HCT116 (cell line): ENCODE results near the gene IQGAP3. TPM values are rescaled to one million over a fixed set of nuclear protein-coding genes. Genes with fewer than 3 reads are reported as not detected.

Experiments
- ATAC-seq: fragments of 200-7000 bp; cut with Tn5 transposase; 2 replicates; pipeline ENCODE4 v1.9.1; 2020; ENCODE audit warnings: mild to moderate bottlenecking, moderate library complexity
- BruUV-seq: library from RNA; stranded (reverse); fragments of 400-500 nt; replicated peaks from 2 replicates; lab custom pipeline; 2021; lab: Mats Ljungman, UMichigan
- CTCF ChIA-PET: fragments of 300-600 bp; sonication (Branson Sonifier 250); formaldehyde crosslinking; loops from one replicate; lab custom pipeline; 2021; ENCODE audit warnings: antibody characterized with exemption; lab: Charles Lee
- POLR2A ChIA-PET: fragments of 300-600, 350-600 bp; sonication (Branson Sonifier 250); formaldehyde crosslinking; loops from one replicate; lab custom pipeline; 2021; ENCODE audit warnings: antibody characterized with exemption; lab: Charles Lee
- RAD21 ChIA-PET, 2 experiments: fragments of 300-600 bp; sonication (Branson Sonifier 250); formaldehyde crosslinking; loops; one replicate each; lab custom pipeline; 2023; ENCODE audit warnings: low total read pairs in 2 of 2; ENCODE audit not compliant: uncharacterized antibody in 2 of 2, unreplicated experiment in 2 of 2, low non-redundant PET in 1 of 2; lab: Charles Lee
- DNase-seq: peaks from one replicate; pipeline ENCODE4 v3.0.0-alpha.2; 2010; ENCODE audit warnings: low read depth, low spot score
- H2AFZ ChIP-seq: fragments of 200-600 bp; shearing (Covaris generic), sonication (generic); 2 replicates; pipeline ENCODE4 v1.6.1; 2017; ENCODE audit warnings: low read depth, mixed run types, mixed read lengths, antibody characterized with exemption, low read length; ENCODE audit not compliant: poor library complexity, severe bottlenecking
- H3K27ac ChIP-seq: 2 replicates; pipeline ENCODE4 v1.5.1; 2012; ENCODE audit warnings: low read depth, low read length
- H3K27me3 ChIP-seq: fragments of 200-600 bp; sonication (generic); 2 replicates; pipeline ENCODE4 v1.6.1; 2016; ENCODE audit warnings: mixed run types, low read length, mixed read lengths; ENCODE audit not compliant: insufficient read depth
- H3K36me3 ChIP-seq, 2 experiments: fragments of 200-500 bp in 1 of 2; fragments of 200-600 bp in 1 of 2; sonication (Bioruptor generic) in 1 of 2; sonication (generic) in 1 of 2; 2 replicates each; pipeline versions ENCODE4 v1.5.1 to v1.6.1; 2014 to 2016; ENCODE audit warnings: low read length in 2 of 2, inconsistent platforms in 1 of 2, mixed read lengths in 1 of 2, mixed run types in 1 of 2; ENCODE audit not compliant: insufficient read depth in 2 of 2, control insufficient read depth in 1 of 2
- H3K4me1 ChIP-seq, 2 experiments: fragments of 200-600 bp in 1 of 2; sonication (generic) in 1 of 2; 2 replicates each; pipeline versions ENCODE4 v1.5.1 to v1.6.1; 2012 to 2017; ENCODE audit warnings: low read length in 2 of 2, inconsistent platforms in 1 of 2, mild to moderate bottlenecking in 1 of 2, mixed read lengths in 1 of 2, mixed run types in 1 of 2, moderate library complexity in 1 of 2; ENCODE audit not compliant: insufficient read depth in 2 of 2, control insufficient read depth in 1 of 2
- H3K4me2 ChIP-seq: fragments of 200-600 bp; sonication (generic); 2 replicates; pipeline ENCODE4 v1.6.1; 2017; ENCODE audit warnings: mixed run types, low read length, mixed read lengths
- H3K4me3 ChIP-seq, 2 experiments: fragments of 200-600 bp in 1 of 2; sonication (generic) in 1 of 2; replicated peaks in 1 of 2; 2 replicates each; pipeline ENCODE4 v1.5.1; 2011 to 2016; ENCODE audit warnings: low read length in 2 of 2, control low read depth in 1 of 2, low read depth in 1 of 2, mild to moderate bottlenecking in 1 of 2, mixed read lengths in 1 of 2, mixed run types in 1 of 2
- H3K79me2 ChIP-seq: fragments of 200-600 bp; sonication (generic); 2 replicates; pipeline ENCODE4 v1.6.1; 2017; ENCODE audit warnings: mild to moderate bottlenecking, mixed run types, low read length, moderate library complexity, mixed read lengths; ENCODE audit not compliant: insufficient read depth
- H3K9ac ChIP-seq: fragments of 200-600 bp; sonication (generic); 2 replicates; pipeline ENCODE4 v1.6.1; 2016; ENCODE audit warnings: low read length, mixed read lengths
- H3K9me2 ChIP-seq: fragments of 200-600 bp; sonication (generic), shearing (Covaris generic); 2 replicates; pipeline ENCODE4 v1.6.1; 2017; ENCODE audit warnings: mixed run types, mild to moderate bottlenecking, moderate library complexity; ENCODE audit not compliant: insufficient read depth
- H3K9me3 ChIP-seq, 2 experiments: fragments of 200-500 bp in 1 of 2; fragments of 200-600 bp in 1 of 2; sonication (Bioruptor generic) in 1 of 2; sonication (generic) in 1 of 2; 2 replicates each; pipeline ENCODE4 v1.6.1; 2014 to 2017; ENCODE audit warnings: low read length in 2 of 2, mixed read lengths in 2 of 2, inconsistent platforms in 1 of 2, low read depth in 1 of 2, mild to moderate bottlenecking in 1 of 2, mixed run types in 1 of 2, moderate library complexity in 1 of 2; ENCODE audit not compliant: control insufficient read depth in 1 of 2, insufficient read depth in 1 of 2
- H4K20me1 ChIP-seq: fragments of 200-600 bp; sonication (generic), shearing (Covaris generic); 2 replicates; pipeline ENCODE4 v1.6.1; 2017; ENCODE audit warnings: mixed run types, mild to moderate bottlenecking, moderate library complexity; ENCODE audit not compliant: insufficient read depth
- ATF3 ChIP-seq: IDR thresholded peaks from 2 replicates; pipeline ENCODE4 v1.6.1; 2012
- CBX3 ChIP-seq: IDR thresholded peaks from 2 replicates; pipeline ENCODE4 v1.6.1; 2012; ENCODE audit warnings: low read depth
- EGR1 ChIP-seq: IDR thresholded peaks from 2 replicates; pipeline ENCODE4 v1.6.1; 2012; ENCODE audit warnings: low read depth
- ELF1 ChIP-seq: IDR thresholded peaks from 2 replicates; pipeline ENCODE4 v1.6.1; 2012; ENCODE audit warnings: low read depth, borderline replicate concordance
- EZH2phosphoT487 ChIP-seq: fragments of 200-600 bp; IDR thresholded peaks from 2 replicates; pipeline ENCODE4 v1.6.1; 2018; ENCODE audit warnings: antibody characterized with exemption, borderline replicate concordance
- FOSL1 ChIP-seq: IDR thresholded peaks from 2 replicates; pipeline ENCODE4 v1.6.1; 2012; ENCODE audit warnings: low read depth
- JUND ChIP-seq: IDR thresholded peaks from 2 replicates; pipeline ENCODE4 v1.6.1; 2012
- MAX ChIP-seq: IDR thresholded peaks from 2 replicates; pipeline ENCODE4 v1.6.1; 2012
- POLR2A ChIP-seq: IDR thresholded peaks from 2 replicates; pipeline ENCODE4 v1.7.0; 2011; ENCODE audit warnings: borderline replicate concordance; ENCODE audit not compliant: insufficient read depth, insufficient read length; ENCODE audit errors: extremely low read depth
- POLR2AphosphoS5 ChIP-seq: IDR thresholded peaks from 2 replicates; pipeline ENCODE4 v1.6.1; 2011; ENCODE audit warnings: mild to moderate bottlenecking, low read depth, low read length, moderate library complexity
- REST ChIP-seq: IDR thresholded peaks from 2 replicates; pipeline ENCODE4 v1.6.1; 2012; ENCODE audit warnings: low read depth
- SIN3A ChIP-seq: IDR thresholded peaks from 2 replicates; pipeline ENCODE4 v1.6.1; 2012; ENCODE audit warnings: low read depth
- SP1 ChIP-seq: IDR thresholded peaks from 2 replicates; pipeline ENCODE4 v1.6.1; 2012; ENCODE audit warnings: low read depth
- SRF ChIP-seq: IDR thresholded peaks from 2 replicates; pipeline ENCODE4 v1.6.1; 2012; ENCODE audit warnings: low read depth
- TCF7L2 ChIP-seq: IDR thresholded peaks from 2 replicates; pipeline ENCODE4 v1.7.0; 2011; ENCODE audit warnings: borderline replicate concordance, inconsistent platforms; ENCODE audit not compliant: insufficient read depth, insufficient read length; ENCODE audit errors: extremely low read depth
- YY1 ChIP-seq: IDR thresholded peaks from 2 replicates; pipeline ENCODE4 v1.6.1; 2011; ENCODE audit warnings: low read length, low read depth, moderate library complexity, mild to moderate bottlenecking; ENCODE audit not compliant: insufficient replicate concordance; ENCODE audit errors: extremely low read depth
- ZFX ChIP-seq: fragments of 450-650 bp; IDR thresholded peaks from 2 replicates; pipeline ENCODE4 v1.6.1; 2017
- intact Hi-C: fragments of 100-400 bp; cut with micrococcal nuclease; formaldehyde crosslinking; loops from 2 replicates; pipeline ENCODE4 v1.10.0; 2022
- total RNA-seq: library from RNA; stranded (reverse); gene quantifications from one replicate; pipeline ENCODE4 v1.2.1, GENCODE V29; 2021; ENCODE audit not compliant: unreplicated experiment

The IQGAP3 gene
- total RNA-seq, 1 experiment from 2014 or later, result 38.8 TPM

- no peak for TF ChIP-seq MAX
- no peak for TF ChIP-seq POLR2A
- TF ChIP-seq ELF1, result no peak
- TF ChIP-seq SIN3A, result no peak; the same call in 1 of the 2 replicates
- TF ChIP-seq EGR1, result no peak
- no peak for TF ChIP-seq ZFX
- TF ChIP-seq YY1, result no peak
- TF ChIP-seq, all 23 proteins: peak for 0
Measured at GRCh38 chr1:156592158-156592909, 20.0 kb upstream of the IQGAP3 start (continued).

- ChIA-PET CTCF (interaction anchor here (1.0 to 2.3 kb wide), 5 partner anchors 10 to 97 kb away, joined by 3 to 12 read pairs (median 4); partner anchors contain the start of genes GPATCH4 and HAPLN2), POLR2A (interaction anchor here (0.5 to 0.9 kb wide), 4 partner anchors 13 to 499 kb away, joined by 3 to 4 read pairs (median 4); partner anchors contain the start of gene TTC24), RAD21 (interaction anchor here (0.6 kb wide), 2 partner anchors 25 to 58 kb away, joined by 3 read pairs; no protein-coding TSS in a partner anchor)
- Histone ChIP-seq H3K9ac (peak within 1 kb of the TSS; percentile 97), H3K79me2 (peaks cover 18% of the 10 kb centered on the region; the same call in 1 of the 2 replicates), H4K20me1 (no peaks in the 10 kb centered on the region), H3K9me3 (no peaks in the 10 kb centered on the region), H2AFZ (no peak within 1 kb of the TSS), H3K27me3 (no peaks in the 10 kb centered on the region), H3K4me3 (peak within 1 kb of the TSS; percentile 60 to 95), H3K9me2 (no peaks in the 10 kb centered on the region), H3K4me2 (peak within 1 kb of the TSS; percentile 84), H3K4me1 (peaks cover 6 to 30% of the 10 kb centered on the region in 2 experiments; a peak in 3 of 4 replicates), H3K36me3 (peaks cover 16 to 35% of the 10 kb centered on the region in 2 experiments; a peak in 3 of 4 replicates), H3K27ac (peak within 1 kb of the TSS; percentile 89)
- DNase-seq (no peak), ATAC-seq (peak; percentile 88)
- no TSS peak for BruUV-seq
- intact Hi-C loops, result no loop called here
- TF ChIP-seq JUND (no peak), SRF (no peak), FOSL1 (no peak), EGR1 (no peak), CBX3 (no peak), TCF7L2 (peak; percentile 9), POLR2AphosphoS5 (peak; percentile 98), SIN3A (peak; percentile 75), YY1 (no peak), ZFX (peak; percentile 94), REST (no peak), ELF1 (no peak; the same call in 1 of the 2 replicates), EZH2phosphoT487 (no peak), MAX (0 out of 2 replicates have a peak, but pooled peaks have one; percentile 66), SP1 (no peak), ATF3 (no peak)
Measured at GRCh38 chr1:156591432-156592157, 19.2 kb upstream of the IQGAP3 start, which contains the start of gene NAXE. Gene NAXE, plus strand, starts transcription at chr1:156591776. Its CDS starts 29 bp downstream, at chr1:156591805.
